ENCODE results near the gene TMEM181. TPM values are rescaled to one million over a fixed set of nuclear protein-coding genes. Genes with fewer than 3 reads are reported as not detected.
"Not testable (repeated sequence)": the region's sequence is repeated elsewhere in the genome, so short reads cannot be mapped to it uniquely, and the experiment has no call there.

Gene TMEM181
- total and polyA plus RNA-seq, 2 experiments from 2014 or later, result 17.9 to 21.0 TPM

GRCh38 chr6:158521759-158522158, 38.1 kb upstream of the TMEM181 start:
- Histone ChIP-seq H3K36me3 (no peaks in the 10 kb centered on the region), H3K4me1 (ENCODE audit: low read depth) (peaks cover 5% of the 10 kb centered on the region), H3K27ac (no peak overlapping the region), H3K27me3 (no peaks in the 10 kb centered on the region), H3K9me3 (ENCODE audit: low read depth) (no peaks in the 10 kb centered on the region), H3K4me3 (no peak overlapping the region)
- TF ChIP-seq CTCF (IDR thresholded peaks at IDR 0.05; ENCODE audit: low read depth, low read length), result no peak
- DNase-seq (ENCODE audit: low read depth in 1 of 2, low spot score in 1 of 2), result no peak

- Histone ChIP-seq H3K27ac (no peak overlapping the region), H3K4me3 (no peak overlapping the region), H3K4me1 (ENCODE audit: low read depth) (peaks cover 5% of the 10 kb centered on the region), H3K27me3 (no peaks in the 10 kb centered on the region), H3K9me3 (ENCODE audit: low read depth) (no peaks in the 10 kb centered on the region), H3K36me3 (no peaks in the 10 kb centered on the region)
- DNase-seq (ENCODE audit: low read depth in 1 of 2, low spot score in 1 of 2), result no peak
- no peak for TF ChIP-seq CTCF (IDR thresholded peaks at IDR 0.05; ENCODE audit: low read depth, low read length)
Observed at GRCh38 chr6:158522616-158523015, 37.3 kb upstream of the TMEM181 start.

GRCh38 chr6:158524311-158524710, 35.6 kb upstream of the TMEM181 start:
- no peak for DNase-seq (ENCODE audit: low read depth in 1 of 2, low spot score in 1 of 2)
- H3K27ac ChIP-seq, result no peak overlapping the region

GRCh38 chr6:158527858-158528257, 32.0 kb upstream of the TMEM181 start:
- not testable (repeated sequence) for H3K27me3 ChIP-seq; H3K4me3 ChIP-seq; DNase-seq (ENCODE audit: low read depth in 1 of 2, low spot score in 1 of 2); H3K36me3 ChIP-seq; H3K9me3 ChIP-seq (ENCODE audit: low read depth); H3K27ac ChIP-seq; H3K4me1 ChIP-seq (ENCODE audit: low read depth)

More at GRCh38 chr6:158524311-158524710, 35.6 kb upstream of the TMEM181 start:
- no peak for TF ChIP-seq CTCF (IDR thresholded peaks at IDR 0.05; ENCODE audit: low read depth, low read length)
- Histone ChIP-seq H3K4me3 (no peak overlapping the region), H3K9me3 (ENCODE audit: low read depth) (no peaks in the 10 kb centered on the region), H3K27me3 (no peaks in the 10 kb centered on the region), H3K4me1 (ENCODE audit: low read depth) (peaks cover 3% of the 10 kb centered on the region), H3K36me3 (no peaks in the 10 kb centered on the region)

- Histone ChIP-seq H3K4me3 (no peak overlapping the region), H3K36me3 (no peaks in the 10 kb centered on the region), H3K27ac (no peak overlapping the region), H3K4me1 (ENCODE audit: low read depth) (no peaks in the 10 kb centered on the region), H3K9me3 (ENCODE audit: low read depth) (no peaks in the 10 kb centered on the region), H3K27me3 (no peaks in the 10 kb centered on the region)
- no peak for TF ChIP-seq CTCF (IDR thresholded peaks at IDR 0.05; ENCODE audit: low read depth, low read length)
- DNase-seq (ENCODE audit: low read depth in 1 of 2, low spot score in 1 of 2), result no peak
Observed at GRCh38 chr6:158528826-158529225, 31.1 kb upstream of the TMEM181 start.

GRCh38 chr6:158529629-158530028, 30.3 kb upstream of the TMEM181 start:
- Histone ChIP-seq H3K27me3 (no peaks in the 10 kb centered on the region), H3K36me3 (no peaks in the 10 kb centered on the region), H3K4me3 (no peak overlapping the region), H3K4me1 (ENCODE audit: low read depth) (no peaks in the 10 kb centered on the region), H3K27ac (no peak overlapping the region), H3K9me3 (ENCODE audit: low read depth) (no peaks in the 10 kb centered on the region)
- TF ChIP-seq CTCF (IDR thresholded peaks at IDR 0.05; ENCODE audit: low read depth, low read length), result no peak
- no peak for DNase-seq (ENCODE audit: low read depth in 1 of 2, low spot score in 1 of 2)
